Middle frontal gyrus (tissue), 1 donor: Measurements from ENCODE around the gene MYH15.
A peak's percentile ranks its signal among the peaks of the same experiment; 100 is the strongest.

Source experiments
- DNase-seq: peaks from one replicate; pipeline ENCODE4 v3.0.0-alpha.2; 2015; ENCODE audit warnings: low spot score; ENCODE audit errors: extremely low spot score

MYH15 gene

DNA sequence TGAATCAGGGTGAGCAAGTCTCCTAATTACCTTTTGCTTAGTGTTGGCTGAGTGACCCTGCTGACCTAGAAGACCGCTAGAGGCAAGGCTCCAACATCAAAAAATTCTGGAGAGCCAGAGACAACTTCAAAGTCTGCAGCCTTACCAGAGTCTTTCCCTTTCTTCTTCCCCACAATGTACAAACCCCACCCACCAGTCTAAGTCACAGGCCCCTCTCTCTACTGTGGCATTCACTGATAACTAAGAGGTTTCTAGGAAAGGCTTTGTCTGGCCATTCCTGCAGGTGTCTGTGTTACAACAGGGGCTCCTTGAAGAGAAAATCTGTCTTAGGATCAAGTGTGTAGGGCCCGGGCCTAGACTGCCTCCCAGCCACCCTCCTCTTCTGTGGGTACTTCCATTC, 525 bp downstream of the MYH15 start:
- DNase-seq: no peak

- DNase-seq: no peak
These were observed 1.1 kb downstream of the MYH15 start for GRCh38 chr3:108509263-108509662.

- no peak for DNase-seq
These were observed 2.5 kb downstream of the MYH15 start for GRCh38 chr3:108507902-108508301.

DNA sequence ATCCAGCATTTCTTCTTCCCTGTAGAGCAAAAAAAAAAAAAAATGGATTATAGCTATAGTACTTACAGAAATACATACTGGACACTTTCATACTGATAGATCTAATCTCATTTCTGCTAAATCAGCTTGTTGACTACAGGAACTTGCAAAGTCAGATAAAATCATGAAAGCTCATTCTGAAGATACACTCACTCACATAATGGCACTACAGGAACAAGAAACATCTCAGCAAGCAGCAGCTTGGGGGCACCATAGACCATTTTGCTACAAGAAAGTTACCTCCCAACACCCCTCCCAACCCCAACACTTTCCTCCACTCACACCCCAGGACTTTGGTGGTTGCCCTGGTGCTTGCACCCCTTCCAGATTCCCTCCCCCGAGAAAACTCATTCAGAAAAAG, 4.6 kb downstream of the MYH15 start:
- no peak for DNase-seq

- no peak for DNase-seq
These were observed 6.7 kb downstream of the MYH15 start for GRCh38 chr3:108503722-108504121.

- no peak for DNase-seq
These were observed 8.9 kb downstream of the MYH15 start for GRCh38 chr3:108501535-108501934.

GRCh38 chr3:108500728-108501127, 9.7 kb downstream of the MYH15 start:
- DNase-seq: no peak

GRCh38 chr3:108497271-108497670, 13.1 kb downstream of the MYH15 start:
- DNase-seq: no peak

- DNase-seq: no peak
These were observed 14.7 kb downstream of the MYH15 start for GRCh38 chr3:108495717-108496116.

DNA sequence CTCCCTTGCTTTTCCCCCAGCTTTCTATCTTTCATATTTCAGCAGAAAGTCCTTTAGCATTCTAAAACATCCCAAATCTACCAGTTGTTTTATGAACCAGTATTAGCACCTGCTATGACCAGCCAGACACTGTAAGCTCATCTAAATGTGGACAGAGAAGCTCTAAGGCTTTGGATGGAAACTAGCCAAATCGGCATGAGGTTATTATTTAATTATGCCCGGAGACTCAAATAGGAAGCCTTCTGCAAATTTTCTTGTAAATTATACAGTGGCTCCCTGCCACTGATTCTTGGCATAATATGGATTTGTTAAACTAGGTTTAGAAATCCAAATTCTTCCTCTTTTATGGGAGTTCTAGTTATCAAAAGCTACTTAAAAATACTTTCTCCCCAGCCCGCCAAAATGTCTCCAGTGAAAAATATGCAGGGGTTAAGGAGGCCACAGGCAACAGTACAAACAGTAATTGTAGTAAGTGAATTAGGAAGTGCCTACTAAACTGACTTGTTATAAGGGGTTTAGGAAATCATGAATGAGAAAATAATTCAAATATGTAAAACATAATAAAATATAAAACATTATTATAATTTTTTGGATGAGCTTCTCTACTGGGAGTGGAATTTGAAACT, 15.4 kb downstream of the MYH15 start:
- DNase-seq: no peak

- DNase-seq: no peak
These were observed 16.5 kb downstream of the MYH15 start for GRCh38 chr3:108493862-108494261.

- DNase-seq: no peak
These were observed 18.9 kb downstream of the MYH15 start for GRCh38 chr3:108491456-108491855.

- DNase-seq: peak; percentile 74
These were observed 20.6 kb downstream of the MYH15 start for GRCh38 chr3:108489776-108490175.

- DNase-seq: no peak
These were observed 21.8 kb downstream of the MYH15 start for GRCh38 chr3:108488631-108489030.

GRCh38 chr3:108487439-108487838, 23.0 kb downstream of the MYH15 start:
- no peak for DNase-seq

GRCh38 chr3:108486941-108487340, 23.5 kb downstream of the MYH15 start:
- no peak for DNase-seq

DNA sequence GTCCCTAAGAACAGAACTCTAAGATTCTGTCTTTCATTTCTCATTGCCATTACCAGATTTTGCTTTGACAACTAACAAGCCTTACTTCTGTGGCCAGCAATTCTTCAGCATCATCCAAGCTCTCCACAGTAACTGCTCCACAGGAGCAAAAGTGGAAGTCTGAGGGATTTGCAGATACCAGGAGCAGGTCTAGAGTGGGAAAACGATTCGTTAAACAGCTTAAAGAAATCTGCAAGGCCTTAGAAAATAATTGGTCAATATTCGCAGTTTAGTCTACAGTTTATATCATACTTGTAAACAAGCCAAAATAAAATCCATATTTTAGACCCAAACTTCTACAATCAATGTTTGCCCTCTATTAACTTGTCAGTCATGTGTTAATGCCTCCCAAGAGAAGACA, 24.1 kb downstream of the MYH15 start:
- no peak for DNase-seq

GRCh38 chr3:108485146-108485545, 25.2 kb downstream of the MYH15 start:
- DNase-seq: peak; percentile 47

- DNase-seq: no peak
These were observed 31.2 kb downstream of the MYH15 start for GRCh38 chr3:108479224-108479623.

- no peak for DNase-seq
These were observed 32.8 kb downstream of the MYH15 start for GRCh38 chr3:108477511-108478147.

DNA sequence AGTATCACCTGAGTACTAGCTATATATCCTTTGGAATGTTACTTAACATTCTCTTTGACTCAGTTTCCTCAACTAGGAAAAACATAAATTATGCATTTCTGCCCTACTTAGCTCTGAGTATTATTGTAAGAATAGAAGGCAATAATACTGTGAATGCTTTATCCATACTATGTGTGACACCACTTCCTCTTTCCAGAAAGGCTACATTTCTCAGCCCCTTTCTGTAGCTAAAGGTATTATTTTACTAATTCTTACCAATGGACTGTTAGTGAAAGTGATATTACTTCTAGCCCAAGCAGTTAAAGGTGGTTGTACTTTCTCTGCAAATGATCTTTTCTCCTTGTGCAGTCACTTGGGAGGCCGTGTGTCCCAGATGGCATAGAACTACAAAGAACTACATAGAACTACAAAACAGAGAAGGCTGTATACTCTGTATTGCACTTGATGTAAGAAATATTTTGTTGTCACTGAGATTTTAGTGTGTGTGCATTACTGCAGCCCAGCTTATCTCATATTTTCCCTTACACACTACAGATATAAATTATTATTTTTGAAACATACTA, 35.1 kb downstream of the MYH15 start:
- no peak for DNase-seq

DNA sequence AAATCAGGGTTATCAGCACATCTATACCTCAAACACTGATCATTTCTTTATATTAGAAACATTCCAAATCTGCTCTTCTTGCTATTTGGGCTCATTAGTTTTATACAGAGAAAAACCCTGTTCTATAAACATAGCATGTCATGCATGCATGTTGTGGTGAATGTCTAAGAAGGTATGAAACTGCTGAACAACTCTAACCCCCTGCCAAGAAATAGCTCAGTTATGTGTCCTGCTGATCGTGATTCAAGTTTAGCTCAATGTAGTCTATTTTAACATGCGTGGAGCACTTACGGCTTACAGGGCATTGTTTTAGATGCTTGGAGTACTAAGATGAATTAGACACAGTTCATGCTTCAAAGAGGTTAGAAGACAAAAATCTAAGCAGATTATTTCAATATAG, 35.8 kb downstream of the MYH15 start:
- DNase-seq: no peak

DNA sequence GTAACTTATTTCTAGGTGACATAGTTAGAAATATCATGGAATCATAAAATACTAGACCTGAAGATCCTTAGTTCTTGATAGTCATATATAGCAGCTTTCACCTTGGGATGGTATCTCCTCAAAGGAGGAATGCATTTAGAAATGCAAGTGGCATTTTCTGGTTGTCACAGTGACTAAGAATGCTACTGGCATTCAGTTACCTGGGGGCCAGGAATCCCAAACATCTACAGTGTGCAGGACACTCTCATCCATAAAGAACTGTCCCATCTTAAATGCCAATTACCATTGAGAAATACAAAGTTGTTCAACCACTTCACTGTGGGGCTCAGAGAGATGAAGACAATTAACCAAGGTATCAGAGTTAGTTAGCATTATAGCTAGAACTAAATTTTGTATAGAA, 36.7 kb downstream of the MYH15 start:
- DNase-seq: no peak
